ENCODE measurements around the gene TACSTD2.
"Not testable (repeated sequence)": the region's sequence is repeated elsewhere in the genome, so short reads cannot be mapped to it uniquely, and the experiment has no call there.

The TACSTD2 gene

GRCh38 chr1:58576727-58577653 lies at the start of gene TACSTD2:
Gene TACSTD2 (minus strand): TSS chr1:58577252. CDS start chr1:58577156, 96 bp downstream.
- no peak for DNase-seq

- no peak for DNase-seq
Observed at GRCh38 chr1:58626293-58626692, 49.2 kb upstream of the TACSTD2 start.

GRCh38 chr1:58623259-58623658 lies 46.2 kb upstream of the TACSTD2 start:
- DNase-seq, result not testable (repeated sequence)

- no peak for DNase-seq
Observed at GRCh38 chr1:58622571-58622970, 45.5 kb upstream of the TACSTD2 start.

- DNase-seq, result no peak
Observed at GRCh38 chr1:58621391-58621790, 44.3 kb upstream of the TACSTD2 start.

- DNase-seq, result no peak
Observed at GRCh38 chr1:58620926-58621325, 43.9 kb upstream of the TACSTD2 start.

GRCh38 chr1:58620259-58620658 lies 43.2 kb upstream of the TACSTD2 start:
- DNase-seq, result no peak

- DNase-seq, result no peak
Observed at GRCh38 chr1:58619286-58620054, 42.4 kb upstream of the TACSTD2 start.

GRCh38 chr1:58618303-58618702 lies 41.3 kb upstream of the TACSTD2 start:
- no peak for DNase-seq

GRCh38 chr1:58611861-58612385 lies 34.9 kb upstream of the TACSTD2 start:
- DNase-seq, result no peak

- no peak for DNase-seq
Observed at GRCh38 chr1:58608945-58609344, 31.9 kb upstream of the TACSTD2 start.

- no peak for DNase-seq
Observed at GRCh38 chr1:58608297-58608696, 31.2 kb upstream of the TACSTD2 start.

GRCh38 chr1:58607391-58607790 lies 30.3 kb upstream of the TACSTD2 start:
- DNase-seq, result no peak

- DNase-seq, result not testable (repeated sequence)
Observed at GRCh38 chr1:58601921-58602320, 24.9 kb upstream of the TACSTD2 start.

- DNase-seq, result no peak
Observed at GRCh38 chr1:58597996-58598395, 20.9 kb upstream of the TACSTD2 start.

- no peak for DNase-seq
Observed at GRCh38 chr1:58597076-58597475, 20.0 kb upstream of the TACSTD2 start.

GRCh38 chr1:58596631-58597052 lies 19.6 kb upstream of the TACSTD2 start:
- DNase-seq, result no peak

- DNase-seq, result no peak
Observed at GRCh38 chr1:58594546-58594945, 17.5 kb upstream of the TACSTD2 start.

- no peak for DNase-seq
Observed at GRCh38 chr1:58592522-58593134, 15.6 kb upstream of the TACSTD2 start.

GRCh38 chr1:58591806-58592205 lies 14.8 kb upstream of the TACSTD2 start:
- DNase-seq, result no peak

- no peak for DNase-seq
Observed at GRCh38 chr1:58590019-58590418, 13.0 kb upstream of the TACSTD2 start.

GRCh38 chr1:58588396-58588795 lies 11.3 kb upstream of the TACSTD2 start:
- DNase-seq, result no peak

GRCh38 chr1:58587667-58588066 lies 10.6 kb upstream of the TACSTD2 start:
- DNase-seq, result no peak
